Activated CD4-positive, CD25-positive, alpha-beta regulatory T cell treated with anti-CD3 and anti-CD28 coated beads, Interleukin-2, amount 50 U/mL, for 16 hours (primary cell): Measurements from ENCODE around the gene CD70.
"Not testable (repeated sequence)": the region's sequence is repeated elsewhere in the genome, so short reads cannot be mapped to it uniquely, and the experiment has no call there.

Experiments
- DNase-seq: peaks from one replicate; pipeline ENCODE4 v3.0.0-alpha.2; 2020; ENCODE audit warnings: low read depth, low spot score

The CD70 gene

GRCh38 chr19:6598254-6598892 is 7.4 kb upstream of the CD70 start:
- DNase-seq = not testable (repeated sequence)

- DNase-seq = not testable (repeated sequence)
These were observed 6.7 kb upstream of the CD70 start for GRCh38 chr19:6597471-6598253.

GRCh38 chr19:6596621-6597020 is 5.7 kb upstream of the CD70 start:
- no peak for DNase-seq

- DNase-seq = no peak
These were observed 2.9 kb upstream of the CD70 start for GRCh38 chr19:6593651-6594416.

- DNase-seq = no peak
These were observed 608 bp downstream of the CD70 start for GRCh38 chr19:6590258-6590826.

- no peak for DNase-seq
These were observed 1.2 kb downstream of the CD70 start for GRCh38 chr19:6589711-6590257.

GRCh38 chr19:6588508-6589345 is 2.2 kb downstream of the CD70 start:
- DNase-seq = no peak

- no peak for DNase-seq
These were observed 2.9 kb downstream of the CD70 start for GRCh38 chr19:6587998-6588507.

- DNase-seq = no peak
These were observed 3.7 kb downstream of the CD70 start for GRCh38 chr19:6587093-6587820.

- no peak for DNase-seq
These were observed 4.2 kb downstream of the CD70 start for GRCh38 chr19:6586726-6587092.

- DNase-seq = no peak
These were observed 4.9 kb downstream of the CD70 start for GRCh38 chr19:6586056-6586455.

- DNase-seq = not testable (repeated sequence)
These were observed 8.2 kb downstream of the CD70 start for GRCh38 chr19:6582515-6583484.

GRCh38 chr19:6580313-6580712 is 10.6 kb downstream of the CD70 start:
- no peak for DNase-seq

- DNase-seq = no peak
These were observed 11.3 kb downstream of the CD70 start for GRCh38 chr19:6579450-6580178.

- no peak for DNase-seq
These were observed 13.3 kb downstream of the CD70 start for GRCh38 chr19:6577476-6578125.

- DNase-seq = no peak
These were observed 14.0 kb downstream of the CD70 start for GRCh38 chr19:6576869-6577475.

GRCh38 chr19:6573350-6573749 is 17.6 kb downstream of the CD70 start:
- DNase-seq = no peak
